Measurements from ENCODE around the gene MT1G.

Gene MT1G

GRCh38 chr16:56662357-56663354 lies 5.2 kb downstream of the MT1G start:
- DNase-seq = no peak

GRCh38 chr16:56658327-56658875 lies 9.5 kb downstream of the MT1G start:
- DNase-seq = no peak

GRCh38 chr16:56657555-56658326 lies 10.1 kb downstream of the MT1G start, which contains the start of gene MT1F:
Gene MT1F, plus strand, starts transcription at chr16:56657959. Its CDS starts 100 bp downstream, at chr16:56658059.
- peak; percentile 28 for DNase-seq

DNA sequence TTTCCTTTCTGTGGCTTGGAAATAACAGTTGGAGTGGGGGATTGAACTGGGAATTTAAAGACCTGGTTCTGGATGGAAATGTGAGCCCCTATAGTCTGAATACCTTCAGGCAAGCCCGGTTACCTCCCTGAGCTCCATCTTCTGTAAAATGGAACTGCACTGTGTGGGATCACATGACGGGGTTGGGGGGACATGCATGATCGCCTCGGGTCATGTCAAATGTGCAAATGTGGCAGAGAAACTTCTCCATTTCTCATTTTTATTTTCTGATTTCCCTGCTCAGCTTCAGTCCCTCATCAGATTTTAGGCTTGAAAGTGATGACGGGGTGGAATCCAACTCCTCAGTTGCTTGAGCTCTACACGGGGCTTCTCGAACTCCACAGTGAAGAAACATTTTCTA lies 14.6 kb downstream of the MT1G start:
- no peak for DNase-seq

DNA sequence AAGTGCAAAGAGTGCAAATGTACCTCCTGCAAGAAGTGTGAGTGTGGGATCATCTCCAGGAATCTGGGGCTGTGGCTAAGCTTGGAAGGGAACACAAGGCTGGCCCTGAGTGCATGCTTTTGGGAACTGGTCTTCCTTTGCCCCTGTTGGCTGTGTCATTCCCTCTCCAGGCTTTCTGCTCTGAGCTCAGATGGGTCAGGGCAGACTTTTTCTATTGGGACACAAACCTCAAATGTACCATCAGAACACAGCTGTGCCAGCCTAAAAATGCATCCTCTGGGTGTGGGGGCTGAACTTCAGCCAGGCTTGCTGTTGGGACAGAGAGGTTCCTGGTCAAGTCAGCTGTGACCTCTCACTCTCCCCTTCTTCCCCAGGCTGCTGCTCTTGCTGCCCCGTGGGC lies 15.3 kb downstream of the MT1G start:
- no peak for DNase-seq

- no peak for DNase-seq
These were observed 16.3 kb downstream of the MT1G start, which contains the start of gene MT1B for GRCh38 chr16:56651586-56651985. Gene MT1B, plus strand, starts transcription at chr16:56651886. Its CDS starts 68 bp downstream, at chr16:56651954.

DNA sequence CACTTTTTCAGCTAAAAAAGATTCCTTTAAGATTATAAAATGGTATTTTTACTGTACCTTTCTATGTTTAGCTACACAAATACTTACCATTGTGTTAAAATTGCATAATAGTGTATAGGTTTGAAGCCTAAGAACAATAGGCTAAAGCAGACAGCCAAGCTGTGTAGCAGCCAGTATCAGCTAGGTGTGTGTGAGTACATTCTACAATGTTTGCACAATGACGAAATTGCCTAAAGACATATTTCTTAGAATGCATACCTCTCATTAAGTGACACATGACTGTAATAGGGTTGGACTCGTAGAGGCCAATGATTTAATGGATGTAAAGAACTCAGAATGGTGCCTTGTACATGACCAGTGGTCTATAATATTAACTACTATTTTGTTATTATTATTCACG lies 18.0 kb downstream of the MT1G start:
- DNase-seq = no peak

- no peak for DNase-seq
These were observed 18.6 kb downstream of the MT1G start for GRCh38 chr16:56649271-56649670.

- no peak for DNase-seq
These were observed 20.0 kb downstream of the MT1G start for GRCh38 chr16:56647641-56648431.

DNA sequence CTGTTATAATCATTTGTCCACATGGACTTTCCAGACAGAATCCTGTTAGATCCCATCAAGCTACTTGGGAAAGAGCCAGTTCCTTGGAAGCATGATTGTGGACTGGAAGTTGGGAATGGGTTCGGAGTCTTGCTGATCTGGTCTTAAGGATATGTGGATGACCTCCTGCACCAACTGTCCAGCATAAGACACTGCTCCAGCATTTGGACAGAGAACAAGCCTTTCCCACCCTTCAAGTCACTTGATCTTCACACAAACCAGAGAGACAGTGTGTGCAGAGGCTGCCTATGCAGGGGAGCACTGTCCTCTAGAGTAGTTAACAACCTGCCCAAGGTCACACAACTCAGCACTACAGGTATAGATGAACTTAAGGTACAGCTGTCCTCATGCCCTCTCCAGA lies 22.0 kb downstream of the MT1G start:
- no peak for DNase-seq

- DNase-seq = no peak
These were observed 22.6 kb downstream of the MT1G start for GRCh38 chr16:56645311-56645710.

DNA sequence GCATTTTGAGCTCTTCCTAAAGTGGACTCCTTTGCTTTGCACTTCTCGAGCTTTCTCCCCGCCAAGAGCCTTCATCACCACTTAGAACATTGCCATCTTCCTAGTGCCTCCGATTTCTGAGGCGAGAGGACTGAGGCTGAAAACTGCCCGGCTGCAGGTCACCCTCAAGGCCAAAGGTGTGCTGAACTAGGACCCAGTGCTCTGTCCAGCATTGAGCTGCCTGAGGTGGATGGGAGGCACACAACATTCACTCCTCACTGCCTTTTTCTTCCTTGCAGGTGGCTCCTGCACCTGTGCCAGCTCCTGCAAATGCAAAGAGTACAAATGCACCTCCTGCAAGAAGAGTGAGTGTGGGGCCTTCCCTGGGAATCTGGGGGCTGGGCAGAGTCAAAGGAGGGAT lies 24.0 kb downstream of the MT1G start:
- DNase-seq = no peak

GRCh38 chr16:56643080-56643778 lies 24.6 kb downstream of the MT1G start:
- no peak for DNase-seq

DNA sequence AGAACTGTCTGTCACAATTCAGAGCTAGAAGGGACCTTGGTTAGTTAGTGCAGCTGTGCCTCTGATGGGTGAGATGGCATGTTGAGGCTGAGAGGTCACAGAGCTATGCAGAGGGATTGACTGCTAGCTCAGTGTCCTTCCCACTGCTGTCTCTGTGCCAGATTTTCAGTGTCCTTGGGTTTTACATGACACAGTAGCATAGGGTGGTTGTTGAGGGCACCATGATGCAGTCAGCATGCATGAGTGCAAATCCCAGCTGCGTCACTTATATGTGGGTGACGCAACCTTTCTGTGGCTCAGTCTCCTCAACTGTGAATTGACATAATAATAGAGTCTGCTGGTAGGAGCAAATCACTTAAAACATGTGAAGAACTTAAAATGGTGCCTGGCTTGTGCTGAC lies 26.7 kb downstream of the MT1G start:
- no peak for DNase-seq

GRCh38 chr16:56640076-56640475 lies 27.8 kb downstream of the MT1G start:
- DNase-seq = no peak

- no peak for DNase-seq
These were observed 28.8 kb downstream of the MT1G start for GRCh38 chr16:56639045-56639444.

DNA sequence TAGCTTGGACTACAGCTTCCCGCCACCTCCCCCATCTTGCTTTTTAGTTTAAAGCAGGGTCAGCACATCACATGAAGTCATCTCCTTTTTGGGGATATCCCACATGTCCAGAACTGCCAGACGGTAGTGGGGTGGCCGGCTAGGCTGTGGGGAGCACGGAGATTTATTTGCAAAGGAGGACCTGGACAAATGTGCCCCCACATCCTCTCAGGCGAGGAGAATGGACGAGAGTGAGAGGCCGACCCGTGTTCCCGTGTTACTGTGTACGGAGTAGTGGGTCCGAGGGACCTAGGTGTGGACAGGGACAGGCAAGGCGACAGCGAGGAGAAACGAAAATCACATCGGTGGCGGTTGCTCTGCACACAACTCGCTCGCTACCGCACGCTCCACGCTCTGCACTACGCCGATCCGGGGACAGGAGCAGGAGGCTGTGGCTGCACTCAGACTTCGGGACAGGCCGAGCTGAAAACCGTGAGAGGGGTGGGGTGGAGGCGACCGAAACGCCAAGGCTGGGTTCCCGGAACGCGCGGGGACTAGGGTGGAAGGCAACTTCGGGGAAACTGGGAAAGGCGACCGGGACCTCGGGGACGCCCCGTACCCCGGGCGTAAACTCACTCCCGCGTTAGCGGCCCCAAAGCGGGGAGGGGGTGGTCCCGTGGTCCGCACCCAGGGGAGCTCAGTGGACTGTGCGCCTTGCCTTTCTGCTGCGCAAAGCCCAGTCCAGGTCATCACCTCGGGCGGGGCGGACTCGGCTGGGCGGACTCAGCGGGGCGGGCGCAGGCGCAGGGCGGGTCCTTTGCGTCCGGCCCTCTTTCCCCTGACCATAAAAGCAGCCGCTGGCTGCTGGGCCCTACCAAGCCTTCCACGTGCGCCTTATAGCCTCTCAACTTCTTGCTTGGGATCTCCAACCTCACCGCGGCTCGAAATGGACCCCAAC lies 29.8 kb downstream of the MT1G start, which contains the start of gene MT1A:
Gene MT1A, plus strand, starts transcription at position 853 of the 937 bp plus-strand sequence. Its CDS starts 73 bp downstream, at position 926.
- no peak for DNase-seq

DNA sequence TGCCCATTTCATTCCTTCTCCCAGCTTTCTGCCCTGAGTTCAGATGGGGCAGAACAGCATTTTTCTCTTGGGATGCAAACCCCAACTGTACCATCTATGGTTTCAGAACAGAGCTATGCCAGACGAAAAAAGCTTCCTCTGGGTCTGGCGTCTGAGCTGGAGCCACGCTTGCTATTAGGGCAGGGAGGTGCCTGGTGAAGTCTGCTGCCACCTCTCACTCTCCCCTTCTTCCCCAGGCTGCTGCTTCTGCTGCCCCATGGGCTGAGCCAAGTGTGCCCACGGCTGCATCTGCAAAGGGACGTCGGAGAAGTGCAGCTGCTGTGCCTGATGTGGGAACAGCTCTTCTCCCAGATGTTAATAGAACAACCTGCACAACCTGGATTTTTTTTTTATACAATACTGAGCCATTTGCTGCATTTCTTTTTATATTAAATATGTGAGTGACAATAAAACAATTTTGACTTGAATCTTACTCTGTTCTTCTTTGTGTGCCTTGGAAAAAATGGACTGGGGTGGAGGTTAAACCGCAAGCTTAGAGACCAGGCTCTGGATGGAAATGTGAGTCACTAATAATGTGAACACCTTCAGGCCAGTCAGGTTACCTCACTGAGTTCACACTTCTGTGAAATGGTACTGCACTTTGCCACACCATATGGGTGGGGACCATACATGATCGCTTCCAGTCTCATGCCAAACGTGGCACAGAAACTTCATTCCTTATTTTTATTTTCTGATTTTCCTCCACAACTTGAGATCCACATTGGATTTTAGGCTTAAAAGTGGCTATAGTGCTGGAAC lies 31.1 kb downstream of the MT1G start:
- no peak for DNase-seq

GRCh38 chr16:56635441-56635967 lies 32.4 kb downstream of the MT1G start:
- DNase-seq = no peak
